Measurements from ENCODE around the gene JARID2.

GRCh38 chr6:15441981-15442380 lies 196.1 kb downstream of the JARID2 start:
- TF ChIP-seq CTCF (IDR thresholded peaks at IDR 0.05) (no peak), TCF7L2 (IDR thresholded peaks at IDR 0.05; ENCODE audit: low read depth, low read length) (no peak), POLR2AphosphoS5 (IDR thresholded peaks at IDR 0.05; ENCODE audit: low read depth, low read length) (no peak), REST (IDR thresholded peaks at IDR 0.05; ENCODE audit: insufficient read depth in 1 of 2, low read depth in 2 of 2, low read length in 1 of 2) (no peak), SIN3A (IDR thresholded peaks at IDR 0.05; ENCODE audit: borderline replicate concordance, insufficient read depth, low read depth, low read length) (no peak)
